HepG2 (cell line): ENCODE data around the gene HSPA1B. TPM values are rescaled to one million over a fixed set of nuclear protein-coding genes. Genes with fewer than 3 reads are reported as not detected.

ENCODE experiments used
- AHR ChIP-seq: IDR thresholded peaks from 2 replicates; pipeline ENCODE4 v1.6.1; 2018; ENCODE audit warnings: missing genetic modification reagents, missing compliant biosample characterization
- FOSL1 ChIP-seq: sonication (generic); formaldehyde crosslinking; IDR thresholded peaks from 2 replicates; pipeline ENCODE4 v1.9.0; 2021; ENCODE audit warnings: missing genetic modification reagents, borderline replicate concordance
- KLF9 ChIP-seq: IDR thresholded peaks from 2 replicates; pipeline ENCODE4 v1.6.1; 2016; ENCODE audit warnings: low read depth
- MAX ChIP-seq: IDR thresholded peaks from 2 replicates; pipeline ENCODE4 v1.6.1; 2012; ENCODE audit warnings: inconsistent platforms
- MTA1 ChIP-seq: sonication (generic); formaldehyde crosslinking; IDR thresholded peaks from 2 replicates; pipeline ENCODE4 v1.4.0; 2020; ENCODE audit warnings: missing genetic modification reagents, mild to moderate bottlenecking, borderline replicate concordance
- NFKB2 ChIP-seq: sonication (generic); formaldehyde crosslinking; IDR thresholded peaks from 2 replicates; pipeline ENCODE4 v1.4.0; 2020; ENCODE audit warnings: missing genetic modification reagents, borderline replicate concordance
- RXRB ChIP-seq: IDR thresholded peaks from 2 replicates; pipeline ENCODE4 v1.6.1; 2016; ENCODE audit warnings: borderline replicate concordance, missing genetic modification reagents, missing compliant biosample characterization
- SAP130 ChIP-seq: IDR thresholded peaks from 2 replicates; pipeline ENCODE4 v1.6.1; 2016; ENCODE audit warnings: low read depth
- SIX1 ChIP-seq: sonication (generic); formaldehyde crosslinking; IDR thresholded peaks from 2 replicates; pipeline ENCODE4 v1.4.0; 2020; ENCODE audit warnings: missing genetic modification reagents, borderline replicate concordance
- SRF ChIP-seq: IDR thresholded peaks from 2 replicates; pipeline ENCODE4 v1.6.1; 2011; ENCODE audit warnings: mild to moderate bottlenecking, low read depth, low read length, moderate library complexity
- THRA ChIP-seq: sonication (generic); formaldehyde crosslinking; IDR thresholded peaks from 2 replicates; pipeline ENCODE4 v1.4.0; 2020; ENCODE audit warnings: missing genetic modification reagents, borderline replicate concordance
- U2AF1 ChIP-seq: fragments of 200-400 bp; formaldehyde crosslinking; optimal IDR thresholded peaks from 2 replicates; pipeline ENCODE3; 2017; ENCODE audit warnings: mild to moderate bottlenecking, low read depth, low read length
- ZBED4 ChIP-seq: sonication (generic); formaldehyde crosslinking; IDR thresholded peaks from 2 replicates; pipeline ENCODE4 v1.4.0; 2020; ENCODE audit warnings: missing genetic modification reagents, borderline replicate concordance
- ZMYM4 ChIP-seq: sonication (generic); formaldehyde crosslinking; IDR thresholded peaks from 2 replicates; pipeline ENCODE4 v1.8.1; 2023; ENCODE audit warnings: mild to moderate bottlenecking, missing genetic modification reagents
- ZNF225 ChIP-seq: sonication (generic); formaldehyde crosslinking; IDR thresholded peaks from 2 replicates; pipeline ENCODE4 v1.4.0; 2020; ENCODE audit warnings: mild to moderate bottlenecking, missing genetic modification reagents
- ZNF605 ChIP-seq: sonication (generic); formaldehyde crosslinking; IDR thresholded peaks from 2 replicates; pipeline ENCODE4 v1.8.0; 2022; ENCODE audit warnings: mild to moderate bottlenecking, missing genetic modification reagents
- ZNF83 ChIP-seq: sonication (generic); formaldehyde crosslinking; IDR thresholded peaks from 2 replicates; pipeline ENCODE4 v1.4.0; 2020; ENCODE audit warnings: missing genetic modification reagents, mild to moderate bottlenecking, borderline replicate concordance
- polyA plus RNA-seq, 8 experiments: library from polyadenylated mRNA; depleted of rRNA in 3 of 8; stranded (reverse) in 7 of 8; unstranded in 1 of 8; fragments of >200 nt; fragmentation: Illumina TruSeq in 4 of 8; extraction: Trizol in 4 of 8; gene quantifications; 2 replicates each; pipeline versions ENCODE4 v1.2.1 to v1.2.3, GENCODE V29; 2011 to 2016; ENCODE audit warnings: low read depth in 4 of 8, missing spikeins in 1 of 8, mixed read lengths in 1 of 8; ENCODE audit not compliant: insufficient read depth in 1 of 8
- total RNA-seq, 5 experiments: library from RNA; depleted of rRNA; stranded (reverse); fragments of >200 nt; fragmentation: Illumina TruSeq; extraction: Trizol; gene quantifications; 2 replicates each; pipeline ENCODE4 v1.2.3, GENCODE V29; 2016; ENCODE audit warnings: low read depth in 1 of 5

HSPA1B gene
- total and polyA plus RNA-seq, 2 of the 13 experiments (the other 11 are each of a cell fraction or from before 2014, with no cell fraction given): 26.0 to 186 TPM

- peak; percentile 56; the same call in 1 of the 2 replicates for TF ChIP-seq ZNF83
- TF ChIP-seq MAX: peak; percentile 62; the same call in 1 of the 2 replicates
- no peak for TF ChIP-seq KLF9
- TF ChIP-seq ZBED4: peak; percentile 50; the same call in 1 of the 2 replicates
- TF ChIP-seq NFKB2 (CRISPR knock-in tag): peak; percentile 84
- peak; percentile 94 for TF ChIP-seq SAP130
- peak; percentile 88 for TF ChIP-seq U2AF1
- peak; percentile 63; the same call in 1 of the 2 replicates for TF ChIP-seq ZNF225 (CRISPR knock-in tag)
- peak; percentile 89 for TF ChIP-seq ZMYM4
- TF ChIP-seq SRF: peak; percentile 54
- no peak for TF ChIP-seq SIX1 (CRISPR knock-in tag)
- peak; percentile 45 for TF ChIP-seq RXRB (CRISPR knock-in tag)
- TF ChIP-seq MTA1 (CRISPR knock-in tag): no peak
- TF ChIP-seq FOSL1 (CRISPR knock-in tag): 0 out of 2 replicates have a peak, but pooled peaks have one; percentile 13
- peak; percentile 65 for TF ChIP-seq THRA
- TF ChIP-seq ZNF605 (CRISPR knock-in tag): peak; percentile 87
- peak; percentile 93 for TF ChIP-seq AHR (CRISPR knock-in tag)
Measured at GRCh38 chr6:31827286-31828079, at the start of gene HSPA1B (continued).
